HFFc6 (cell line): Measurements from ENCODE around the gene TMX2. TPM values are rescaled to one million over a fixed set of nuclear protein-coding genes. Genes with fewer than 3 reads are reported as not detected.

Source experiments
- DNase-seq: peaks from one replicate; pipeline ENCODE4 v3.0.0-alpha.2; 2018
- H3K27ac Mint-ChIP-seq: 2 replicates; pipeline ENCODE4 v1.8.0; 2020; ENCODE audit warnings: mild to moderate bottlenecking, mixed read lengths
- H3K27me3 Mint-ChIP-seq: 2 replicates; pipeline ENCODE4 v1.8.0; 2021; ENCODE audit warnings: mild to moderate bottlenecking, moderate library complexity, mixed read lengths; ENCODE audit not compliant: insufficient read depth
- H3K36me3 Mint-ChIP-seq: 2 replicates; pipeline ENCODE4 v1.8.0; 2021; ENCODE audit warnings: low read depth, mixed read lengths
- H3K4me1 Mint-ChIP-seq: 2 replicates; pipeline ENCODE4 v1.8.0; 2020; ENCODE audit warnings: low read depth, mixed read lengths
- H3K4me3 Mint-ChIP-seq: 2 replicates; pipeline ENCODE4 v1.8.0; 2020; ENCODE audit warnings: mild to moderate bottlenecking, moderate library complexity, mixed read lengths
- H3K9me3 Mint-ChIP-seq: 2 replicates; pipeline ENCODE4 v1.8.0; 2020; ENCODE audit warnings: mild to moderate bottlenecking, mixed read lengths
- total RNA-seq, 6 experiments: library from RNA; stranded (reverse); fragmentation: NEBNext Ultra II Directional; extraction: Animal tissue kit (Norgen Biotek cat#: 25700); gene quantifications; 2 replicates in 1 of 6; 3 replicates in 5 of 6; pipeline ENCODE4 v1.2.3, GENCODE V29; 2021
- TF ChIP-seq, protein P1 (sequence below): fragments of 200-600 bp; sonication (generic); IDR thresholded peaks from 2 replicates; pipeline ENCODE4 v1.5.0; 2021; ENCODE audit warnings: antibody characterized with exemption, mild to moderate bottlenecking

The TMX2 gene
- total RNA-seq, 6 experiments from 2014 or later: 89.9 to 113 (median 97.2) TPM

DNA sequence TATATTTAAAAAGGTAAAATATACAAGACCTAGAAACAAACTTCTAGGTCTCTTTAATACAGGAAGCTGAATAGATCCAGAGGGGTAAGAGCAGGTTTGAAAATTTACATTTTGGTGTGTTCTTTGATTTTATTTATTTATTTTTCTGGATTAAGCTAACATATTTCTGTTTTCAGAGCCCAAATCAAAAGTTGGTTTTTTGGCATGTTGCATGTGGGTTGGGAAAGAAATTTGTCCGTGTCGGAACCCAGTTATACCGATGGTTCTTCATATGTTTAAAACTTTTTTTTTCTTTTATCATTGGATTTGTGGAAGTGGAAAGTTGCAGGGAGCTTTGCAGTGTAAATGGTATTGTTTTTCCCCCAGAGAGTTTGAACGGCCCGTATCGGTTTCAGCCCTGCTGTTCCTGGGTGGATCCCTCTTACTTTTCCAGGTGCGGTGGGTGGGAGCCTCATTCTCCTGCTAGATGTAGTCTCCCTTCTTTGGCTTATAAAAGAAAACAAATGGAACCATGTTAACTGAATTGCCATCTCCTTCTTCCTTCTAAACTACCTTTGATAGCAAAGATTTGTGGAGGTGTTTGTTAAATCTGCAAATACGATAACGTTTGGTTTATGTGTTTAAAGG lies 50.0 kb downstream of the TMX2 start:
- TF ChIP-seq, protein P1, sequence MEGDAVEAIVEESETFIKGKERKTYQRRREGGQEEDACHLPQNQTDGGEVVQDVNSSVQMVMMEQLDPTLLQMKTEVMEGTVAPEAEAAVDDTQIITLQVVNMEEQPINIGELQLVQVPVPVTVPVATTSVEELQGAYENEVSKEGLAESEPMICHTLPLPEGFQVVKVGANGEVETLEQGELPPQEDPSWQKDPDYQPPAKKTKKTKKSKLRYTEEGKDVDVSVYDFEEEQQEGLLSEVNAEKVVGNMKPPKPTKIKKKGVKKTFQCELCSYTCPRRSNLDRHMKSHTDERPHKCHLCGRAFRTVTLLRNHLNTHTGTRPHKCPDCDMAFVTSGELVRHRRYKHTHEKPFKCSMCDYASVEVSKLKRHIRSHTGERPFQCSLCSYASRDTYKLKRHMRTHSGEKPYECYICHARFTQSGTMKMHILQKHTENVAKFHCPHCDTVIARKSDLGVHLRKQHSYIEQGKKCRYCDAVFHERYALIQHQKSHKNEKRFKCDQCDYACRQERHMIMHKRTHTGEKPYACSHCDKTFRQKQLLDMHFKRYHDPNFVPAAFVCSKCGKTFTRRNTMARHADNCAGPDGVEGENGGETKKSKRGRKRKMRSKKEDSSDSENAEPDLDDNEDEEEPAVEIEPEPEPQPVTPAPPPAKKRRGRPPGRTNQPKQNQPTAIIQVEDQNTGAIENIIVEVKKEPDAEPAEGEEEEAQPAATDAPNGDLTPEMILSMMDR: no peak
- Mint-ChIP-seq H3K4me3 (peak overlapping the region; percentile 100), H3K27me3 (no peaks in the 10 kb centered on the region), H3K4me1 (peaks cover 40% of the 10 kb centered on the region), H3K36me3 (peaks cover 21% of the 10 kb centered on the region), H3K27ac (peak overlapping the region; percentile 99), H3K9me3 (no peaks in the 10 kb centered on the region)
- DNase-seq: no peak

DNA sequence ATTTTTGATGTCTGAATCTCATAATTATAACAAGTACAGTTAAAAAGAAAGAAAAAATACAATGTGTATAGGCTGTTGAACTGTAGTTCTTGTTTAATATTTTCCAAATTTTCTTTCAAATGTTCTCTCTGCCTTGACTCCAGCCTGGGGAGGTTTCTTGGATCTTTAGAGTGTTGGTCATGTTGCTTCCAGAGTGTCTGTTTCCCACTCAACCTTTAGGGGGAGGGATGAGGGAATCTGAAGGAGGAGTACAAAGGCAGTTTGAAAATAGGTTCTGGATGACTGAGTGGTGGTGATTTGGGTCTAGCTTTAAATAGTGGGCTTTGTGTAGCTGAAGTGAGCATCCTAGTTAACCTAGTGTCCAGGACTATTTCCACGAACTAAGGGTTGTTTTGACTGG lies 51.2 kb downstream of the TMX2 start:
- H3K27ac Mint-ChIP-seq: peak overlapping the region; percentile 99
- peak; percentile 55 for DNase-seq
- H3K4me1 Mint-ChIP-seq: peaks cover 40% of the 10 kb centered on the region
- TF ChIP-seq, protein P1: peak; percentile 61
- H3K27me3 Mint-ChIP-seq: no peaks in the 10 kb centered on the region
- peaks cover 23% of the 10 kb centered on the region for H3K36me3 Mint-ChIP-seq
- H3K9me3 Mint-ChIP-seq: no peaks in the 10 kb centered on the region
- peak overlapping the region; percentile 100 for H3K4me3 Mint-ChIP-seq

DNA sequence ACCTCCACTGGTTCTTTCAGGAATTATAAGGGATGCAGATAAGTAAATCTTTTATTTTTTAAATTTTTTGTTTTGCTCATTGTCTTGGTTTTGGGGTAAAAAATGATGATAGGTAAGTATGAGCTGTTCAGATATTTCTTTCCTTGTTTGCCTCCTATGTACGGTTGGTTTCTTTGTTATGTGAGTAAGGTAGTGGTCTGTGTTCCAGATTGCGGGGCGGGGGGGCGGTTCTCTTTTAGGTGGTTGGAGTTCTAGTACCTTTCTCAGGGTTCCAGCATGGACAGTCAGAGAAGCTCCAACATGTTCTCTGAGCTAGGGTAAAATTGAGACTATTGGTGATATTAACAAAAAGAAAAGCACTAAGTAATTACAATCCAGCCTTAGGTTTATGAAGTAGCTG lies 51.6 kb downstream of the TMX2 start:
- Mint-ChIP-seq H3K27me3 (no peaks in the 10 kb centered on the region), H3K4me3 (peak overlapping the region; percentile 100), H3K27ac (peak overlapping the region; percentile 99), H3K4me1 (peaks cover 40% of the 10 kb centered on the region), H3K36me3 (peaks cover 23% of the 10 kb centered on the region), H3K9me3 (no peaks in the 10 kb centered on the region)
- TF ChIP-seq, protein P1: no peak
- DNase-seq: no peak

DNA sequence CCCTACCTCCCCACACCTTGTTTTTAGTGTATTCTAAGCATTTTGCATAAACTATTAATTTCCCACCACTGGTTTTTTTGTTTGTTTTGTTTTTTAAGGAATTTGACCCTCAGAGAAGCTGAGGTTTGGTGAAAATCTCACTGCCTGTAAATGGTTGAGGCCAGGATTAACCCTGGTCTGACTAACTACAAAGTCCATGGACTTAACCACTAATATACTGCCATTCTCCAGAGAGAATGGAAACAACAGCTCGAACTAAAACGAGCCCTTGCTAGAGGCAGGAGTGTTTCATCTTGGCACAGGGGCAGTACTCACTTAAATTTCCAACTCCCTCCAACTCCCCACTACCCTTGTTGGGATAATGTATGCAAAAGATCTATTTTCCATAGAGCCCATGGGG lies 52.2 kb downstream of the TMX2 start:
- H3K4me1 Mint-ChIP-seq: peaks cover 44% of the 10 kb centered on the region
- DNase-seq: no peak
- peaks cover 27% of the 10 kb centered on the region for H3K36me3 Mint-ChIP-seq
- peak overlapping the region; percentile 99 for H3K27ac Mint-ChIP-seq
- H3K4me3 Mint-ChIP-seq: peak overlapping the region; percentile 100
- H3K27me3 Mint-ChIP-seq: no peaks in the 10 kb centered on the region
- TF ChIP-seq, protein P1: no peak
- no peaks in the 10 kb centered on the region for H3K9me3 Mint-ChIP-seq

DNA sequence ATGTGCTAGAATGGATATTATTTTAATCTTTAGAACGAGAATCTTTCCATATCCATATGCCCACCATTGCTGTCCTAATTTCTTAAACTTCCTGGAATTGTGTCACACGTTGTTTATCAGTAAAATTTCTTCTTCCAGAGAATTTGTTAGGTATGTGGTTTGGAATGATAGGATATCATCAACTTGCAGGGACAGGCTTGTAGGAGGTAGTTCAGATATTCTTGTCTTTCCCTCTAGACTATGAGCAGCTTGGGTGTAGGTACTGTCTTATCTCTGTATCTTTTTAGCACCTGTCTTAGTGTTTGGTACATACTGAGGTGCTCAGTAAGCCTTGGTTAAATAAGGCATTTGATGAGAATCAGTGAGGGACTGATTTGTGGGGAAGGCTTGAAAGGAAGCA lies 52.6 kb downstream of the TMX2 start:
- Mint-ChIP-seq H3K9me3 (no peaks in the 10 kb centered on the region), H3K4me3 (peak overlapping the region; percentile 100), H3K27ac (peak overlapping the region; percentile 99; the same call in 1 of the 2 replicates), H3K4me1 (peaks cover 46% of the 10 kb centered on the region), H3K36me3 (peaks cover 30% of the 10 kb centered on the region), H3K27me3 (no peaks in the 10 kb centered on the region)
- no peak for DNase-seq
- TF ChIP-seq, protein P1: no peak
